Measurements from ENCODE around the gene ADGRG2.

The ADGRG2 gene

GRCh38 chrX:18949291-18949943 is 172.9 kb downstream of the ADGRG2 start:
- peak overlapping the region in 1 of 3 experiments; percentile 38 for H3K27ac Mint-ChIP-seq
- H3K4me1 Mint-ChIP-seq: peaks cover 9% of the 10 kb centered on the region
- H3K9me3 Mint-ChIP-seq: peaks cover 19% of the 10 kb centered on the region
- TF ChIP-seq CTCF (IDR thresholded peaks at IDR 0.05; ENCODE audit: unreplicated experiment in 3 of 3): no peak
- H3K36me3 Mint-ChIP-seq (ENCODE audit: low read depth): peaks cover 33% of the 10 kb centered on the region
- H3K27me3 Mint-ChIP-seq (ENCODE audit: low read depth): no peaks in the 10 kb centered on the region
- no peak overlapping the region for H3K4me3 Mint-ChIP-seq

GRCh38 chrX:18946611-18947010 is 175.7 kb downstream of the ADGRG2 start:
- Mint-ChIP-seq H3K36me3 (ENCODE audit: low read depth) (peaks cover 49% of the 10 kb centered on the region), H3K4me1 (peaks cover 16% of the 10 kb centered on the region)

GRCh38 chrX:18946157-18946556 is 176.1 kb downstream of the ADGRG2 start:
- no peak for TF ChIP-seq CTCF (IDR thresholded peaks at IDR 0.05; ENCODE audit: unreplicated experiment in 3 of 3)
- H3K27me3 Mint-ChIP-seq (ENCODE audit: low read depth): no peaks in the 10 kb centered on the region
- H3K36me3 Mint-ChIP-seq (ENCODE audit: low read depth): peaks cover 49% of the 10 kb centered on the region
- H3K4me1 Mint-ChIP-seq: peaks cover 16% of the 10 kb centered on the region
- peaks cover 15% of the 10 kb centered on the region for H3K9me3 Mint-ChIP-seq
- peak overlapping the region in 1 of 3 experiments; percentile 35 for H3K27ac Mint-ChIP-seq
- no peak overlapping the region for H3K4me3 Mint-ChIP-seq

More at GRCh38 chrX:18946611-18947010, 175.7 kb downstream of the ADGRG2 start:
- H3K4me3 Mint-ChIP-seq: no peak overlapping the region
- peak overlapping the region in 1 of 3 experiments; percentile 35 for H3K27ac Mint-ChIP-seq
- no peaks in the 10 kb centered on the region for H3K27me3 Mint-ChIP-seq (ENCODE audit: low read depth)
- peaks cover 13% of the 10 kb centered on the region for H3K9me3 Mint-ChIP-seq
- TF ChIP-seq CTCF (IDR thresholded peaks at IDR 0.05; ENCODE audit: unreplicated experiment in 3 of 3): no peak

- Mint-ChIP-seq H3K27me3 (ENCODE audit: low read depth) (no peaks in the 10 kb centered on the region), H3K9me3 (peaks cover 15% of the 10 kb centered on the region), H3K36me3 (ENCODE audit: low read depth) (peaks cover 48% of the 10 kb centered on the region), H3K4me3 (no peak overlapping the region), H3K4me1 (peaks cover 16% of the 10 kb centered on the region), H3K27ac (peak overlapping the region; percentile 81 to 94 (median 87))
- no peak for TF ChIP-seq CTCF (IDR thresholded peaks at IDR 0.05; ENCODE audit: unreplicated experiment in 3 of 3)
These were observed 176.8 kb downstream of the ADGRG2 start for GRCh38 chrX:18945483-18945882.

GRCh38 chrX:18944482-18944881 is 177.8 kb downstream of the ADGRG2 start:
- TF ChIP-seq CTCF (IDR thresholded peaks at IDR 0.05; ENCODE audit: unreplicated experiment in 3 of 3): no peak
- H3K36me3 Mint-ChIP-seq (ENCODE audit: low read depth): peaks cover 45% of the 10 kb centered on the region
- H3K27me3 Mint-ChIP-seq (ENCODE audit: low read depth): no peaks in the 10 kb centered on the region
- H3K9me3 Mint-ChIP-seq: peaks cover 17% of the 10 kb centered on the region
- H3K27ac Mint-ChIP-seq: peak overlapping the region; percentile 81 to 94 (median 87)
- peaks cover 16% of the 10 kb centered on the region for H3K4me1 Mint-ChIP-seq
- H3K4me3 Mint-ChIP-seq: peak overlapping the region in 1 of 3 experiments; percentile 3

- no peaks in the 10 kb centered on the region for H3K27me3 Mint-ChIP-seq (ENCODE audit: low read depth)
- peaks cover 21% of the 10 kb centered on the region for H3K4me1 Mint-ChIP-seq
- H3K27ac Mint-ChIP-seq: no peak overlapping the region
- no peak overlapping the region for H3K4me3 Mint-ChIP-seq
- H3K9me3 Mint-ChIP-seq: peaks cover 15% of the 10 kb centered on the region
- no peak for TF ChIP-seq CTCF (IDR thresholded peaks at IDR 0.05; ENCODE audit: unreplicated experiment in 3 of 3)
- peaks cover 53% of the 10 kb centered on the region for H3K36me3 Mint-ChIP-seq (ENCODE audit: low read depth)
These were observed 180.4 kb downstream of the ADGRG2 start for GRCh38 chrX:18941896-18942295.
